GM19455 (cell line): ENCODE results near the gene TMEM217.
"Not testable (repeated sequence)": the region's sequence is repeated elsewhere in the genome, so short reads cannot be mapped to it uniquely, and the experiment has no call there.

Experiments used
- ATAC-seq: cut with Tn5 transposase; IDR thresholded peaks from one replicate; pipeline ENCODE4 v1.9.1; 2021; ENCODE audit not compliant: unreplicated experiment

Gene TMEM217

DNA sequence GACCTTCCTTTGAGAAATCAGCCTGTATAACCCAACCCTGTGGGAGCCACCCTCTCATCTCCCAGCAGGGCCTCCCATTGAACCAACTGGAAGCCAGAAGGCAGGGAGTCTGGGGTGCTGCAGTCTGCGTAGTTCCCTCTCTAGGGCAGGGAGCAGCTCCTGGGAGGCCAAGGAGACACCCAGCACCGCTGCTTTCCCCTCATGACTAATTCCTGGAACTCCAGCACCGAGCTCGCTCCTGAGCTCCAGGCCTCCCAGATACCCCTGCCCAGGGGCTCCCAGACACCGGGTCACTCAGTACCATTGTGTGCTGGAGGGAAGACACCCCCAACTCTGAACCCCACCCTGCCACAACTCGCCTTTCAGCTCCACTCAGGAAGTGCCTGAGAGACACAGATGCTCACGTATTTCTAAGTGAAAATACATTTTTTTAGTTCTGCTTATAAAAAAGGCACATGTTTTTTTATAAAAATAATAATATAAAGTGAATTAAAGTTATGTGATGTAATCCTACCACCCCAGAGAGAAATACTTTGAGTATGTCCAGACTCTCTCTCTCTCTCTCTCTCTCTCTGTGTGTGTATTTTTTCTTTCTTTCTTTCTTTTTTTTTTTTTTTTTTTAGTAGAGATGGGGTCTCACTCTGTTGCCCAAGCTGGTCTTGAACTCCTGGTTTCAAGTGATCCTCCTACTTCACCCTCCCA is 70.5 kb downstream of the TMEM217 start:
- no peak for ATAC-seq

DNA sequence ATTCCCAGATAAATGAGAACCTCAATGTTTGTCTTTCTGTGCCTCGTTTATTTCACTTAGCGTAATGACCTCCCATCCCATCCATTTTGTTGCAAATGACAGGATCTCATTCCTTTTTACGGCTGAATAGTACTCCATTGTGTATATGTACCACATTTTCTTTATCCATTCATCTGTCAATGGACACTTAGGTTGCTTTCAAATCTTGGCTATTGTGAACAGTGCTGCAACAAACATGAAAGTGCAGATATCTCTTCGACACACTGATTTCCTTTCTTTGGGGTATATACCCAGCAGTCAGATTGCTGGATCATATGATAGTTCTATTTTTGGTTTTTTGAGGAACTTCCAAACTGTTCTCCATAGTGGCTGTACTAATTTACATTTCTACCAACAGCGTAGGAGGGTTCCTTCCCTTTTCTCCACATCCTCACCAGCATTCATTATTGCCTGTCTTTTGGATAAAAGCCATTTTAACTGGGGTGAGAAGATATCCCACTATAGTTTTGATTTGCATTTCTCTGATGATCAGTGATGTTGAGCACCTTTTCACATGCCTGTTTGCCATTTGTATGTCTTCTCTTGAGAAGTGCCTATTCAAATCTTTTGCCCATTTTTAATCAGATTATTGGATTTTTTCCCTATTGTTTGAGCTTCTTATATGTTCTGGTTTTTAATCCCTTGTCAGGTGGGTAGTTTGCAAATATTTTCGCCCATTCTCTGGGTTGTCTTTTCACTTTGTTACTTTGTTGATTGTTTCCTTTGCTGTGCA is 71.8 kb downstream of the TMEM217 start:
- not testable (repeated sequence) for ATAC-seq

DNA sequence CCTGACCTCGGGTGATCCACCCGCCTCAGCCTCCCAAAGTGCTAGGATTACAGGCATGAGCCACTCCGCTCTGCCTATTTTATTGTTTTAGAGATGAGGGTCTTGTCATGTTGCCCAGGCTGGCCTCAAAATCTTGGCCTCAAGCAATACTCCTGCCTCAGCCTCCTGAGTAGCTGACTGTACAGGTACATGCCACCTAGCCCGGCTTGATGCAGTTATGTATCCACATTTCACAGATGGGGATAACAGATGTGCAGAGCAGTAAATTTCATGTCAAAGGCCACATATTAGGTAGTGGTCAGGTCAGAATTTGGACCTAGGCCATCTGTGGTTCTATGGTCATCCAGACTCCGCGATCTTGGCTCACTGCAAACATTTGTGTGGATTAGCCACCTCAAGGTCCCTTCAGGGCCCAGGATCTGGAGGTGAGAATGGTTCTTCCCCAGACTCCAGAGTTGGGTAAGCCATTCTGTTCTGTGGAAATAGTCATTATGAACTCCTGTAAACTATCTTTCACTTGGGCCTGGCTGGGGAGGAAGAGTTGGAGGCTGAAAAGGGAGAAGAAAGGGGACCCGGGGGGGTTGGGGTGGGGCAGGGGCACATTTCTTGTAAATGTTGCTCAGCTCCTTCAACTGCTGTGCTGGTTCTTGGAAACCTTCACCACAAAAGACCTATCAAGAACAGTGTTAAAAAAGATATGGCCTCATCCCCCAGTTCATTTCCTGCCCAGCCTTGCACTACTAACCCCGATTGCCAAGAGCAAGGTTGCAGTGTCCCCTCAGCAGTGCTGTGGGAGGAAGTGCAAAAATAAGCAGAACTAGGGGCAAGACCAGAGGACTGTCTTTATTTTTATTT is 75.0 kb downstream of the TMEM217 start:
- ATAC-seq, result no peak

DNA sequence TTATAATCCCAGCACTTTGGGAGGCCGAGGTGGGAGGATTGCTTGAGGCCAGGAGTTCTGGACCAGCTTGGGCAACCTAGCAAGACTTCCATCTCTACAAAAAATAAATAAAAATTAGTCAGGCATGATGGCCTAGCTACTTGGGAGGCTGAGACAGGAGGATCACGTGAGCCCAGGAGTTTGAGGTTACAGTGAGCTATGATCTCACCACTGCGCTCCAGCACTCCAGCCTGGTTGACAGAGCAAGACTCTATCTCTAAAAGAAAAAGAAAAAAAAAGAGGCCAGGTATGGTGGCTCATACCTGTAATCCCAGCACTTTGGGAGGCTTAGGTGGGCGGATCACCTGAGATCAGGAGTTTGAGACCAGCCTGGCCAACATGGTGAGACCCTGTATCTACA is 77.3 kb downstream of the TMEM217 start:
- not testable (repeated sequence) for ATAC-seq

DNA sequence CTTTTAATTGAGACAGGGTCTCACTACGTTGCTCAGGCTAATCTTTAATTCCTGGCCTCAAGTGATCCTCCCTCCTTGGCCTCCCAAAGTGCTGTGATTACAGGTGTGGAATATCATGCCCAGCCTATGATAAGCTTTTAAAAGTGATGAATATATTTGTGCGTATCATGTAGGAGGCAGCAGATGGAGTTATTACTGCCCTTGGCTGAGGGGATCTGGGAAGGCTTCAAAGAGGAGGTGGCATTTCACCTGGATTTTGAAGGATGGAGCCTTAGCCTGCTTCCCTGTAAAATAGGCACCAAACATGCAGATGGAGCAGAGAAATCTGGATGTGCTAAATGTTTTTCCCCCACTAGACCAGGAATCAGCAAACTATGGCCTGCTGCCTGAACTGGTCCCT is 77.9 kb downstream of the TMEM217 start:
- ATAC-seq, result no peak

DNA sequence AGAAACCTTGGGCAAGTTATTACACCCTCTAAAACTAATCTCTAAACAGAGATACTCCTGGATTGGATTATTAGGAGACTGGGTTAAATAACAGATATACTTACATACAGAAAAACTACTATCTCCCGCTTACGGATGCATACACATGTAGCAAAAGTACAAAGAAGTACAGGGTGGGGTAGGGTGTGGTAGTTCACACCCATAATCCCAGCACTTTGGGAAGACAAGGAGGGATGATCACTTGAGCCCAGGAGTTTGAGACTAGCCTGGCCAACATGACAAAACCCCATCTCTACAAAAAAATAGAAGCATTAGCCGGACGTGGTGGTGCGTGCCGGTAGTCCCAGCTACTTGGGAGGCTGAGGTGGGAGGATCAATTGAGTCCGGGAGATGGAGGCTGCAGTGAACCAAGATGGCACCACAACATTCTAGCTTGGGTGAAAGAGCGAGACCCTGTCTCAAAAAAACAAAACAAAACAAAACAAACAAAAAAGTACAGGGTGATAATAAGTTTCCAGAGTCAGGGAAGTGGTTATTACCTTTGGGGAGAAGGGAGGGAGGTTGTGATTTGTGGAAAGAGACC is 79.9 kb downstream of the TMEM217 start:
- ATAC-seq, result no peak

DNA sequence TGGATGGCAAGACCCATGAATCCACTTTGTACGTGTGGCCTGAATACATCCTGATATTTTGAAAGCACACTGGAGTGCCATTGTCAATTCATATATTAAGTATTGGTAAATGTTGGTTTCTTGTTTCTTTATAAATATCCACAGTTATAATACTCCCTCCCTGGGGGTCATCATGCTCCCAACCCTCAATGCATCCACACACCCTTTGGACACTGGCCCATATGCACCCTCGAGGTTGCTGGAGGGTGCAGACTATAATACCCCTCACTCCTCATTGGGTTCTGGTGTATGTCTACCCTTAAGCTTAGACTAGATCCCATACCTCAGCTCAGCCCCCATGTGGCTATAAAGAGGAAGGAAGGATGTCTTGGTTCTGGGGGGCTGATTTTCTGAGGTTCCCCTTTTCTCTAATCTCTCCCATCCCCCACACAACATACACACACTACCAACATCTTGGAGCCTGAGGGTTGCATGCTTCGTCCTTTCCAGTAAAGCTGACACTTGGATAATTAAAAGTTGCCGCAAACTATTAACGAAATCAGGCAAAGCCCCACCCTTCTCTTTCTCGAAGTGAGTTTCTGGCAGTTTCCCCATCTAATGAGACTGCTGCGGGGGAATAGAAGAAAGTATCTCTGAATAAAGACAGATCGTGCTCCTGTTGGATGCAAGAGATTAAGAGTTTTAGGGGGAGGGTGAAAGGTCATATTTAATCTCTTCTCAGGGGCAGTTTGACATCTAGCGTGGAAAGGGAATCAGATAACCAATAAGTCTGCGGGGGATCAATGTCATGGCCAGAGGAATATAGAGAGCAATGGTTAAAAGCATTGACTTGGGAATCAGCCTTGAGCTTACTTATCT is 80.6 kb downstream of the TMEM217 start:
- ATAC-seq, result no peak

DNA sequence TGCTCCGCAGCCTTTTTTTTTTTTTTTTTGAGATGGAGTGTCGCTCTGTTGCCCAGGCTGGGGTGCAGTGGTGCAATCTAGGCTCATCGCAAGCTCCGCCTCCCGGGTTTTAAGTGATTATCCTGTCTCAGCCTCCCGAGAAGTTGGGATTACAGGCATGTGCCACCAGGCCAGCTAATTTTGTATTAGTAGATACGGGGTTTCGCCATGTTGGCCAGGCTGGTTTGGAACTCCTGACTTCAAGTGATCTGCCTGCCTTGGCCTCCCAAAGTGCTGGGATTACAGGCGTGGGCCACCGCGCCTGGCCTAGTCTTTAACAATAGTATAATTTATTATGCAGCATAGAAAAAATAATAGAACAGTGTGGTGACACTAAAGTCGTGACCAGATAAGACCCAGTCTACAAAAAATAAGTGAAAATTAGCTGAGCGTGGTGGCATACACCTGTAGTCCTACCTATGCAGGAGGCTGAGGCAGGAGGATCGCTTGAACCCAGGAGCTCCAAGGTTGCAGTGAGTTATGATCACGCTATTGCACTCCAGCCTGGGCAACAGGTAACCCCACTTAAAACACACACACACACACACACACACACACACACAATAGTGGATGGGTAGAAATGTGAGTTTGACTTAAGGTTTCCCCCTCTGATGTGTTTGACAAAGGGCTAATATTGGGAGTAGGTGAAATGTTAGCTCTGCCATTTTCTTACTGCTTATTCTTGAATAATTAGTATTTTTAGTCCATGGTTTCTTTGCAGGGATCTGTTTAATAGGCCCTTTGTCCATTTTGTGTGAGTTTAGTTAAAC is 81.5 kb downstream of the TMEM217 start:
- ATAC-seq, result no peak

DNA sequence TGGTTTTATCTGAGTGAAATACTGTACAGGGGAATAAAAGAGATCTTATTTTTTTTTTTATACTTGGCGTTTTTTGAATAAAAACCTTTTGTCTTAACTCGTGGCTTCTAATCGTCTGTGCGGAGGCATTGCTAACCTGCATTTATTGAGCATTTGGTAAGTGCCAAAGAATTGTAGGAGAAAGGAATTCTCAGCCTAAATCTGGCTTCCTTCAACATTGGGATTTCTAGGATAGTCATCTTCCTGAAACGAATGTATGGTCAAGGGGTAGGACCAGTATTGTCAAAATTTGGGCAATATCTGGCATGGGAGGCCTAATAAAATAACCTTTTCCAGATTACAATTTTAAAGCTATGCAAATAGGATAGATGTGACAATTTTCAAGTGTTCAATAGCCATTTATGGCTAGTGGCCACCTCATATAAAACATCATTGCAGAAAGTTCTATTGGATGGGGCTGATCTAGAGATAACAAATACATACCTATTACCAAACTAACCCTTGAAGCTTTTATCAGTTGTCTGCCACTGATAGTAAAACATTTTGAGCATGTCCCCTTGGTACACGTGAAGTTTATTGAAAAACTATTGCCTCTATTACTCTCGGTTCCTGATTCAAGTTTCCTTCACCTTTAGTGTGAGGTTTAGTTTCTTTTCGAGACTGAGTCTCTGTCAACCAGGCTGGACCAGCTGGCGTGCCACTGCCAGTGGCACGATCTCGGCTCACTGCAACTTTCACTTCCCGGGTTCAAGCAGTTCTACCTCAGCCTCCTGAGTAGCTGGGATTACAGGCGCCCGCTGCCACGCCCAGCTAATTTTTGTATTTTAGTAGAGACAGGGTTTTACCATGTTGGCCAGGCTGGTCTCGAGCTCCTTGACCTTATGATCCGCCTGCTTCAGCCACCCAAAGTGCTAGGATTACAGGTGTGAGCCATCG is 82.3 kb downstream of the TMEM217 start:
- ATAC-seq, result no peak

DNA sequence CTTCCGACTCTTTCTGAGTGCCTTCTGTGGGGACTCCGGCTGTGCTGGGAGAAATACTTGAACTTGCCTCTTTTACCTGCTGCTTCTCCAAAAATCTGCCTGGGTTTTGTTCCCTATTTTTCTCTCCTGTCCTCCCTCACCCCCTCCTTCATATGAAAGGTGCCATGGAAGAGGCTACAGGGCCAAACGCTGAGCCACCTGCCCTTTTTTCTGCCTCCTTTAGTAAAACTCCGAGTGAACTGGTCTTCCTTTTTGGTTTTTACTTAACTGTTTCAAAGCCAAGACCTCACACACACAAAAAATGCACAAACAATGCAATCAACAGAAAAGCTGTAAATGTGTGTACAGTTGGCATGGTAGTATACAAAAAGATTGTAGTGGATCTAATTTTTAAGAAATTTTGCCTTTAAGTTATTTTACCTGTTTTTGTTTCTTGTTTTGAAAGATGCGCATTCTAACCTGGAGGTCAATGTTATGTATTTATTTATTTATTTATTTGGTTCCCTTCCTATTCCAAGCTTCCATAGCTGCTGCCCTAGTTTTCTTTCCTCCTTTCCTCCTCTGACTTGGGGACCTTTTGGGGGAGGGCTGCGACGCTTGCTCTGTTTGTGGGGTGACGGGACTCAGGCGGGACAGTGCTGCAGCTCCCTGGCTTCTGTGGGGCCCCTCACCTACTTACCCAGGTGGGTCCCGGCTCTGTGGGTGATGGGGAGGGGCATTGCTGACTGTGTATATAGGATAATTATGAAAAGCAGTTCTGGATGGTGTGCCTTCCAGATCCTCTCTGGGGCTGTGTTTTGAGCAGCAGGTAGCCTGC is 83.2 kb downstream of the TMEM217 start:
- no peak for ATAC-seq

DNA sequence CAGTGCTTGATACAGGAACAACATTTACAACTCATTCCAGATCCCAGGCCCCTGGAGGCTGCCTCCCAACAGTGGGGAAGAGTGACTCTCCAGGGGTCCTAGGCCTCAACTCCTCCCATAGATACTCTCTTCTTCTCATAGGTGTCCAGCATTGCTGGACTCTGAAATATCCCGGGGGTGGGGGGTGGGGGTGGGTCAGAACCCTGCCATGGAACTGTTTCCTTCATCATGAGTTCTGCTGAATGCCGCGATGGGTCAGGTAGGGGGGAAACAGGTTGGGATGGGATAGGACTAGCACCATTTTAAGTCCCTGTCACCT is 83.8 kb downstream of the TMEM217 start:
- ATAC-seq, result no peak

DNA sequence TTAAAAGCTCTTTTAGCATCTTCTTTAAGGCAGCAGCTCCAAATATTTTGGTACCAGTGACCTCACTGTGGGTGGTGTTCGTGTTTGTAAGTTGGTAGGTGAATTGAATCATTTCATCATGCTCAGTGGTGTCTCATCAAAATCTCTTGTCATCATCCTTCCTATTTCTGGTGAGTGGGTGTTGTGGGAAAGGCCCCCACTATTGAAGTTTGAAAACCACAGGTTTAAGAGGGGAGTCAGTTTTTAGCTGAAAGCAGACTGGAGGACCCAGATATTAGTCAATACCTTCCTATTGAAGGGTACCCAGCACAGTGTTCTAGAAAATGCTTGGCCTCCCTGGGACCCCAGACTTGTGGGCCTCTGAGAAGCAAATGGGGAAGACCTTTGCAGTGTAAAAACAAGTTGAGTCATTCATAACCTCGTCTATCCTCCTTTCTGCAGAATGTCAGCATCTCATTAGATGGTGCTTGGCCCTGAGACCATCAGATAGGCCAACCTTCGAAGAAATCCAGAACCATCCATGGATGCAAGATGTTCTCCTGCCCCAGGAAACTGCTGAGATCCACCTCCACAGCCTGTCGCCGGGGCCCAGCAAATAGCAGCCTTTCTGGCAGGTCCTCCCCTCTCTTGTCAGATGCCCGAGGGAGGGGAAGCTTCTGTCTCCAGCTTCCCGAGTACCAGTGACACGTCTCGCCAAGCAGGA is 84.3 kb downstream of the TMEM217 start:
- no peak for ATAC-seq

DNA sequence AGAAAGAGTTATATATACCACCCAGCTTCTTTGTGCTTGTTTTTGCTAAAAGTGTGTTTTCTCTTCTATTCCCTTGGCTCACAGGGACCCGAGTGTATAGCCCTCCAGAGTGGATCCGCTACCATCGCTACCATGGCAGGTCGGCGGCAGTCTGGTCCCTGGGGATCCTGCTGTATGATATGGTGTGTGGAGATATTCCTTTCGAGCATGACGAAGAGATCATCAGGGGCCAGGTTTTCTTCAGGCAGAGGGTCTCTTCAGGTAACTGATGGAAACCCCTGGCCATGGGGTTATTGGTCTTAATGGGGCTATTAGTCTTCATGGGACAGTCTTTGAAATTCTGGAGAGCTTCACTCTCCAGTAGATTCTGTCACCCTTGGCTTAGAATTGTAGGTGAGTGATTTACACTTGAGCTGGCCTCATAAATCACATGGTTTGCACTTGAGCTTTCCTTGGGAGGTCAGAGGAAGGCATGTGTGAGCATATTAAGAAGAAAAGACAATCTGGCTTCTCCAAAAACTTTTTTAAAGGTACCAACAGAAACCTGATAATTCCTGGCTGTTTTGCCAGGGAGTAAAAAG is 84.9 kb downstream of the TMEM217 start:
- ATAC-seq, result no peak

DNA sequence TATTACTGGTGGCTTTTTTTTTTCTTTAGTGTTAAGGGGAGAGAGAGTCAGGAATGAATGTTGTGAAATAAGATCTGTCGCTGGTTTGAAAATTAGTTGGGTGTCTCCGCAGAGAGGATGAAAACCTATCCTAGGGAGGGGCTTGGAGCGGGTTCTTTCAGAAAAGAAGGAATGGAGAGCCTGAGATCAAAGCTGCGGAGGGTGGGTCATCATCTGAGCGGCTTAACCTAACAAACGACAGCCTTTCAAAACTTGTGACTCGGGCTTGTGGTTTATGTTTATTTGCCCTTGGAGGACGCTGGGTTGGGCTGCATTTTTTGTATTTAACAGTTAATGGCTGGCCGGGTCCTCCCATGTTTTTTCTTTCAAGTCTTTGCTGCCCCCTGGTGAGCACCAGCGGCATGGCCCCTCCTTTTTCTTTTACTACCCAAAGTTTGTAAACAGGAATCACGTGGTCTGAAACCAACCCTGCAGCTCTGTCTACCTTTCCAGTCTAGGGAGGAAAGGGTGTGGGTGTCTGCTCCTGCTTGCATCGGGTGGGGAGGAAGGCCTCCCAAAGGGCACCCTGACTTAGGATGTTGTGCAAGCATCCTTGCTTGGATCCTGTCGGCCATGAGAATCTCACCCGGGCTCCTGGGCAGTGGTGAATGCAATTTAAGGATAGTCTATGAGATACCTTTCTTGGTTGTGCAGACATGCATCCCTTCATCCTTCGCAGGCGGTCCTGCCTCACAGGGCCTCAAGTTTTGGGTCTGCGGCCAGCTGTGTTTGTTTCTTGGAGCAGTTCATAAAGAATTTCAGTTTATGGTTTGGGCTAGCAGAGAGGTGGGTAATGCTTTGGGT is 85.8 kb downstream of the TMEM217 start:
- no peak for ATAC-seq

DNA sequence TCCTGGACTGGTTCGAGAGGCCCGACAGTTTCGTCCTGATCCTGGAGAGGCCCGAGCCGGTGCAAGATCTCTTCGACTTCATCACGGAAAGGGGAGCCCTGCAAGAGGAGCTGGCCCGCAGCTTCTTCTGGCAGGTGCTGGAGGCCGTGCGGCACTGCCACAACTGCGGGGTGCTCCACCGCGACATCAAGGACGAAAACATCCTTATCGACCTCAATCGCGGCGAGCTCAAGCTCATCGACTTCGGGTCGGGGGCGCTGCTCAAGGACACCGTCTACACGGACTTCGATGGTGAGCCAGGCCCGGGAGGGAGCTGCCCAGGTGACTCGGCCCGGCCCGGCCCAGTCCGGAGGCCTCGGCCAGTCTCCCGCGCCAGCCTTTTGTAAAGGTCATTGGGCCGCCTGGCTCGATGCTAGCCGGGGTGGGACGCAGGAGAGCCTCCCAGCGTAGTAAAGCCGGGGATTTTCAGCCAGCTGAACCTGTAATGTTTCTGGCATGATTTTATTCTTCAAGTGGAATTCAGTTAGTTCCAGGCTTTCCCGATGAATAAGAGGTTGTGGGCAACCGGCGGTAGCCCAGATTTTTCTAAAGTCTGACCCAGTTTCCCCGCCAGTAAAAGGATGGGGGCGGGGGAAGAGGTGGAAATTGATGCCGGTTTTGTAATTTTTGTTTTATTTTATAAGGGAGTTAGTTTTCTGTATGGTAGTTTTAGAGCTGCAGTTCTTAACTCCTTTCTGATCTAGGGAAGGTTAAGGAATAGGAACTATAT is 86.6 kb downstream of the TMEM217 start:
- no peak for ATAC-seq
